ENCODE data around the gene ZC3H14.
"Not testable (repeated sequence)": the region's sequence is repeated elsewhere in the genome, so short reads cannot be mapped to it uniquely, and the experiment has no call there.

ZC3H14 gene

DNA sequence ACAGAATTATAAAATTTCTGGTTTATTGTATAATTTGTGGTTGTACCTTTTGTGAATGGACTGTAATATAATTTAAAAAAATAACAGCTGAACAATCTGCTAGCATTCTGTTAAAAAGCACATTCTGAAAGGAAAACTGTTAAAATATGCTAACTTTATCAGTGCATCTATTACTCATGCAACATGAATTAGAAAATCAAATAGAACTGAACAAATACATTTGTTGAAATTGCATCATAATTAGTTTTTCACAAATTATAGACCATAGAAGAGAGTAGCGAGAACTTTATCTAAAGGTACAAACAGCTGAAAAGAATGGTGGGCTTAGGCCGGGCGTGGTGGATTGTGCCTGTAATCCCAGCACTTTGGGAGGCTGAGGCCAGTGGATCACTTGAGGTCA lies 41.0 kb upstream of the ZC3H14 start:
- Histone ChIP-seq H3K27ac (peak overlapping the region in 1 of 2 donors; percentile 55), H3K4me3 (no peak overlapping the region)
- TF ChIP-seq, protein P1, sequence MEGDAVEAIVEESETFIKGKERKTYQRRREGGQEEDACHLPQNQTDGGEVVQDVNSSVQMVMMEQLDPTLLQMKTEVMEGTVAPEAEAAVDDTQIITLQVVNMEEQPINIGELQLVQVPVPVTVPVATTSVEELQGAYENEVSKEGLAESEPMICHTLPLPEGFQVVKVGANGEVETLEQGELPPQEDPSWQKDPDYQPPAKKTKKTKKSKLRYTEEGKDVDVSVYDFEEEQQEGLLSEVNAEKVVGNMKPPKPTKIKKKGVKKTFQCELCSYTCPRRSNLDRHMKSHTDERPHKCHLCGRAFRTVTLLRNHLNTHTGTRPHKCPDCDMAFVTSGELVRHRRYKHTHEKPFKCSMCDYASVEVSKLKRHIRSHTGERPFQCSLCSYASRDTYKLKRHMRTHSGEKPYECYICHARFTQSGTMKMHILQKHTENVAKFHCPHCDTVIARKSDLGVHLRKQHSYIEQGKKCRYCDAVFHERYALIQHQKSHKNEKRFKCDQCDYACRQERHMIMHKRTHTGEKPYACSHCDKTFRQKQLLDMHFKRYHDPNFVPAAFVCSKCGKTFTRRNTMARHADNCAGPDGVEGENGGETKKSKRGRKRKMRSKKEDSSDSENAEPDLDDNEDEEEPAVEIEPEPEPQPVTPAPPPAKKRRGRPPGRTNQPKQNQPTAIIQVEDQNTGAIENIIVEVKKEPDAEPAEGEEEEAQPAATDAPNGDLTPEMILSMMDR (IDR thresholded peaks at IDR 0.05): no peak
- DNase-seq (ENCODE audit: low spot score): no peak

DNA sequence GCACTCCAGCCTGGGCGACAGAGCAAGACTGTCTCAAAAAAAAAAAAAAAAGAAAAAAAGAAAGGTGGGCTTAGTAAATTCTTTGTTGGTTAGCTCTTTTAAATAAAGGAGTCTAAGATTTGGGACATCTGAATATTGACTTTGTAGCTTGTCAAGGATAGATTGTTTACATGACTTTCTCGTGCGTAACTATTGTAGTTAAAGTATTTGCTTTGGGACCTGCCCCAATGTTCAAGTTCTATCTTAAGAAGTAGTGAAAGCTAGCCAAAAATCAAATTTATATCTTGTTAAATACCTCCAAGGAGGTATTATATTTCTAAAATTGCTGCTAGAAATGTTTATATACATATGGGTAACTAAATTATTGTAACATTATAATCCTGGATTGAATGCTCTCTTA lies 40.4 kb upstream of the ZC3H14 start:
- TF ChIP-seq, protein P1 (IDR thresholded peaks at IDR 0.05): no peak
- Histone ChIP-seq H3K4me3 (no peak overlapping the region), H3K27ac (no peak overlapping the region)
- no peak for DNase-seq (ENCODE audit: low spot score)

DNA sequence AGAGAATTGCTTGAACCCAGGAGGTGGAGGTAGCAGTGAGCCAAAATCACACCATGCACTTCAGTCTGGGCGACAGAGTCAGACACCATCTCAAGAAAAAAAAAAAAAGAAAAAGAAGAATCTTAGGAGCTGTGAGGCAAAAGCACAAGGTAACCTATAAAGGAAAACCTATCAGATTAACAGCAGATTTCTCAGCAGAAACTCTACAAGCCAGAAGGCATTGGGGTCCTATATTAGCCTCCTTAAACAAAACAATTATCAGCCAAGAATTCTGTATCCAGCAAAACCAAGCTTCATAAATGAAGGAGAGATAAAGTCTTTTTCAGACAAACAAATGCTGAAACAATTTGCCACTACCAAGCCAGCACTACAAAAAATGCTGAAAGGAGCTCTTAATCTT lies 32.9 kb upstream of the ZC3H14 start:
- DNase-seq (ENCODE audit: low spot score); H3K27ac ChIP-seq; H3K4me3 ChIP-seq: not testable (repeated sequence)

DNA sequence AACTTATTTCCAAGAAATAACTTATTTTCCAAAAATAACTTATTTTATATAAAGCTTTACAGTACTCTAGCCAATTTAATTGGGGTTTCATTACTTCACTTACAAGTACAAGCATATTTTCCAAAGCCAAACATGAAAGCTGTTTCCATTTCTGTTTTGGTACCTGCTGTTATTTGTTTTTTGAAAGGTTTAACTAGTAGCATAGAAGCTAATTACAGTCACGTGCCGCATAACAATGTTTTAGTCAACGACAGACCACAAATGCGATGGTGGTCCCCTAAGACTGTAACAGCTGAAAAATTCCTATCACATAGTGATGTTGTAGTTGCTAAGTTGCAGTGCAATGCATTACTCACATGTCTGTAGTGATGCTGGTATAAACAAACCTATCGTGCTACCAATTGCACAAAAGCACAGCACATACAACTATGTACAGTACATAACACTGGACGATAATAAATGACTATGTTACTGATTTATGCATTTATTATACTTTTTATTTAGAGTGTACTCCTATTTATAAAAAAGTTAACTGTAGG lies 29.7 kb upstream of the ZC3H14 start:
- no peak overlapping the region for H3K4me3 ChIP-seq
- TF ChIP-seq, protein P1 (IDR thresholded peaks at IDR 0.05): no peak
- no peak for DNase-seq (ENCODE audit: low spot score)
- H3K27ac ChIP-seq: no peak overlapping the region

DNA sequence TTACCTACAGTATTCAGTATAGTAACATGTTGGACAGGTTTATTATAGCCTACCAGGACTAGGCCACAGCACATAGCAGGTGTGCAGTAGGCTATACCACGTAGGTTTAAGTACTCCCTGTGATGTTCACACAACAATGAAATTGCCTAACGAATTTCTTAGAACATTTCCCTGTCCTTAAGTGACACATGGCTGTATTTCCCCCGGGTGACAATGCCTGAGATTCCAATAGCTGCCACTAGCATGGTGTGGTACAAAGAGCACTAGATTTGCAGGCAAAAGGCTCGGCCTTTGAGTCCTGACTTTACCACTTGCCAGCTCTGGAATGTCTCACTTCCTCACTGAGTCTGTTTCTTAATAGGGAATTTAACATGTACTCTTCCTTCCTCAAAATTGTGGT lies 27.7 kb upstream of the ZC3H14 start:
- TF ChIP-seq, protein P1 (IDR thresholded peaks at IDR 0.05): no peak
- H3K4me3 ChIP-seq: no peak overlapping the region
- peak overlapping the region in 1 of 2 donors; percentile 38 for H3K27ac ChIP-seq
- no peak for DNase-seq (ENCODE audit: low spot score)

DNA sequence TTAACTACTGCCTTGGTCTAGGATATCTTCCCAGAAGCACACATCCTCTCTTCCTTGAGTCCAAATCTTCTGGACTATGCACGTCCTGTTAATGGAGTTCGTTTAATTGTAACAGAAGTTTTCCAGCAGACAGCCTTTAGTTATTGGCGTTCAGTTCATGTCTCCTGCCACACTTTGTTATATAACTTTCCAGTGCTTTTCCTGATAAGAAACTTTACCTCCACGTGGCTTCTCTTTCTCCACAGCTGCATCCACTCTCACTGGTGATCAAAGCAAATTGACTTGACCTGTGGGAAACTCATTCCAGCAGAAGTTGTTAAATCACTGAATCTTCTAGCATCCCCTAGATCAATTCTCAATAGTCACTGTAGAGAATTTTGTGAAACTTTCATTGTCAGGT lies 27.0 kb upstream of the ZC3H14 start:
- TF ChIP-seq, protein P1 (IDR thresholded peaks at IDR 0.05): no peak
- Histone ChIP-seq H3K27ac (no peak overlapping the region), H3K4me3 (no peak overlapping the region)
- DNase-seq (ENCODE audit: low spot score): no peak

DNA sequence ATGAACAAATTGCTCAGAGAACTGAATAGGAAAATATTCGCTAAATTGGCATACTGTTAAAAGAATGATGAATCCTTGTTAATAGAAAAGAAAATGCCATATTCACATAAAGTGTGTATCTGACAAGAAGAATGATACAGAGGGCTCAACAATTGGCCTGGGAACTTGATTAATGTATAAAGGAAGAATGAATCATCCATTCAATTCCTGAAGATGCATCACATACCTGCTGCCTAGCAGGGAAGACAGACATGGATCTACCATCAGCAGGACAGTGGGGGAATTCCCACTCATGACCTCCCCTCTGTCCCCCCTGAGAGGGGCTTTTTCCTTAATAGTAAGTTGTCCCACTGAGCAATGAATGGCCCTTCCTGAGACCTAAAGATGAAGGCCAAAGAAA lies 21.5 kb upstream of the ZC3H14 start:
- no peak overlapping the region for H3K4me3 ChIP-seq
- no peak for DNase-seq (ENCODE audit: low spot score)
- no peak overlapping the region for H3K27ac ChIP-seq
- TF ChIP-seq, protein P1 (IDR thresholded peaks at IDR 0.05): no peak

All from coronary artery (tissue), 2 donors.